Stimulated activated CD8-positive, alpha-beta memory T cell treated with anti-CD3 and anti-CD28 coated beads, Interleukin-12 subunit alpha, Interleukin-12 subunit beta, amount 100 ng/mL, for 4 hours (primary cell): ENCODE results near the gene MYL9.
"Not testable (repeated sequence)": the region's sequence is repeated elsewhere in the genome, so short reads cannot be mapped to it uniquely, and the experiment has no call there.

Experiments used
- DNase-seq: peaks from one replicate; pipeline ENCODE4 v3.0.0-alpha.2; 2020; ENCODE audit warnings: low read depth

MYL9 gene

GRCh38 chr20:36549628-36549941, 8.3 kb downstream of the MYL9 start:
- DNase-seq = no peak

GRCh38 chr20:36549942-36550789, 8.8 kb downstream of the MYL9 start:
- no peak for DNase-seq

- no peak for DNase-seq
These were observed 9.5 kb downstream of the MYL9 start for GRCh38 chr20:36550790-36551299.

GRCh38 chr20:36555248-36555647, 13.9 kb downstream of the MYL9 start:
- DNase-seq = no peak

- DNase-seq = no peak
These were observed 21.4 kb downstream of the MYL9 start for GRCh38 chr20:36562724-36563123.

DNA sequence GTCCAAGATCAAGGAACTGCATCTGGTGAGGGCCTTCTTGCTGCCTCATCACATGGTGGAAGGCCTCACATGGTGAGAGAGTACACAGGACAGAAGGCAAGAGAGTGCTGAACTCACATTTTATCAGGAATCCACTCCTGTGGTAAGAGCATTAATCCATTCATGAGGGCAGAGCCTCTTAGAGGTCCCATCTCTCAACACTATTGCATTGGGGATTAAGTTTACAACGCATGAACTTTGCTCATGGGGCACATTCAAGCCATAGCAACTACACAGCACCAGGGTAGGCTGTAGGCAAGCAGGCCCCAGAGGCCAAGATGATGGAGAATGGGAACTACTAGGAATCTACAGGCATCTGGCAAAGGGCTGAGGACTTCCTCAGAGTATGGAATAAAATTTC, 22.1 kb downstream of the MYL9 start:
- no peak for DNase-seq

GRCh38 chr20:36564078-36564725, 22.9 kb downstream of the MYL9 start:
- not testable (repeated sequence) for DNase-seq

GRCh38 chr20:36564726-36565121, 23.4 kb downstream of the MYL9 start:
- DNase-seq = not testable (repeated sequence)

DNA sequence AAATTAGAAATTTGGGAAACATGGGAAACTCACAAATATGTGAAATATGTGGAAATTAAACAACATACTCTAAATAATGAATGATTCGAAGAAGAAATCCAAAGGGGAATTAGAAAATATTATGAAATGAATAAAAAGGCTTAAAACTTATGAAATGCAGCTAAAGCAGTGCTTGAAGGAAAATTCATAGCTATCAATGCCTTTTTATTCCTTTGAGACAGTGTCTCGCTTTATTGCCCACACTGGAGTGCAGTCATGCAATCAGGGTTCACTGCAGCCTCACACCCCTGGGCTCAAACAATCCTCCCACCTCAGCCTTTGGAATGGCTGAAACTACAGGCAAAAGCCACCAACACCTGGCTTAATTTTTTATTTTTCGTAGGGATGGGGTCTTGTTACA, 24.2 kb downstream of the MYL9 start:
- DNase-seq = no peak

- DNase-seq = no peak
These were observed 28.6 kb downstream of the MYL9 start for GRCh38 chr20:36569847-36570429.

DNA sequence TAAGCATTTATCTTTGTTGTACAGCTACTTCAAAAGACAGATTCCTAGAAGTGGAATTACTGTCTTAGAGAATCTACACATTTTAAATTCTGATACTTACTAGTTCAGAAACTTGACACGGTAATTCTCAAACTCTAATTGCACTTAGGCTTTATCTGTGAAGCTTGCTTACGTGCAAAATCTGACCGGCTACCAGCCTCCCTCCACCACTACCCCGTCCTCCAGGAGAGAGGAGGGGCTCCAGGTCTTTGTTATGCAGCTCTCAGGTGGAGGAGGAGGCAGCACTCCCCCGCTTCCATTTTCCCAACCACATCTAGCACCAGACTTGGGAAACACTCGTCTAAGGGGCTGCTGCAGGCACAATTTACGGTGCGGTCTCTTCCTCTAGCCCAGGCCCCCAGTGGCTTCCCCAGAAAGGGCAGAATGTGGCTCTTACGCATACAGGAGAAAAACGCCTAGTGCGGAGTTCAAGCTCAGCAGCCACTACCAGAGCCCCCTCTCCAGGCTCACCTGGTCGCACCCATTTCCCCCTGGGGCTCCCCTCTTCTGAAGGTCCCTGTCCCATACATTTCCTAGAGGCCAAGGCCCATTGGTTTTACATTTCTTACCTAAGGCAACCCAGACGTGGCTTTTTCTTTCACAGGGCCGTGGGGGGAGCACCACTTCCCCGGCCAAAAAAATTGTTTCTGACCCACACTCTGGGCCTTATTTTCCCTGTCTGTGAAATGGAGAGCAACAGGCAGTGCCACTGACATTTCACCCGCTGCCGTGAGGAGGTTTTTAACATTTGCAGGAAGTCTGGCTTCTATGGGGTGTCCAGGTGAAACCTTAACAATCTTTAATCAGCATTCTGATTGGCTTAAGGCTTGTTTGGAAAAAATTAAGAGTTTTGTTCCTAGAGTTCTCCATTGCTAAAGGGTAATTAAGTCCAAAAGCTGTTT, 30.5 kb downstream of the MYL9 start:
- no peak for DNase-seq

DNA sequence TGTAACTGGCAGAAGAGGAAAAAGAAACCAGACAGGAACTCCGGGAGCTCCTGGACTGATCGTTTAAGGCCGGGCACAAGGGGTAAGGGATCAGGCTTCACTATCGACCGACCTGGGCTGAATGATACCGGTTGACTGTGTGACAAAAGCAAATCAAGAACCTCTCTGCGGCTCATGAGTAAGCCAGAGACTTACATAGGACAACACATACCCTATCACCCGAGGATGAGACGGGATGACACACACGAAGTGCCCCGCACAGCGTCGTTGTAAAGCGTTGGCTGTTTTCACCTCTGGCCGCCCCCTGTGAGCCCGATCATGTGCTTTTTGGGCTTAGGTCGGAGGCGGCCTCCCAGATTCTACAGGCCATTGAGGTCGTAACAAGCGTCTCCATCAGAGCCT, 31.4 kb downstream of the MYL9 start:
- DNase-seq = peak; percentile 52

DNA sequence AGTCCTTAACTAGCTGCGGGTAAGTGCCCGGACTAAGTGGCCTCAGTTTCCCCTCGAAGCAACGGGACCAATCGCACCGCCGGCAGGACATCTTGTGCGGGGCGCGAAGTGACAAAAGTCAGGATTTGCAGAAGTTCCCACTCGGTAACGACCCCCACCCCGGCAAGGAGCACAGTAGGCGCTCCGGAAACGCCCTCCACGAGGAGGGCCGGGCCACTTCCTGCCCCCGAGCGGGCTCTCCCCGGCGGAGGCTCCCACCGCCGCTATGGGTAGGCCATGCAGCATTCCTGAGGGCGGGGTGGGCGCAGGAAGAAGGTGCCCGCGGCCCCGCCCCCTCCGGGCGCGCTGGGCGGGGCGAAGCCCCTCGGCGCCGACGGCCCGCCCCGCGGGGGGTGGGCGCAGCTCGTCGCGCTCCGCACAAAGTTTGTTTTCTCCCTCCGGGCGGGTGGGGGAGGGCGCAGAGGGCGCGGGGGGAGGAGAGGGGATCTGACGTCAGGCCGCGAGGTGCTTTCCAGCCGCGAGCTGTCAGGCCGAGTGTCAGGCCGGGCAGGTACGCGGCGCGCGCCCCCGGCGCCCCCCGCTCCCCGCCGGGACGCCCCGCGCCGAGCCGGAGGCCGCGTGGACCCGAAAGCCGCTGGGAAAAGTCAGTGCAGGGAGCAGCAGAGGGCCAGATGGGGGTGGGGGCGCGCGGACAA, 31.9 kb downstream of the MYL9 start, which contains the start of gene TGIF2:
Gene TGIF2, plus strand, starts transcription at position 495 of the 695 bp plus-strand sequence. CDS start 5,178 bp downstream, outside the sequence.
- peak; percentile 90 for DNase-seq

DNA sequence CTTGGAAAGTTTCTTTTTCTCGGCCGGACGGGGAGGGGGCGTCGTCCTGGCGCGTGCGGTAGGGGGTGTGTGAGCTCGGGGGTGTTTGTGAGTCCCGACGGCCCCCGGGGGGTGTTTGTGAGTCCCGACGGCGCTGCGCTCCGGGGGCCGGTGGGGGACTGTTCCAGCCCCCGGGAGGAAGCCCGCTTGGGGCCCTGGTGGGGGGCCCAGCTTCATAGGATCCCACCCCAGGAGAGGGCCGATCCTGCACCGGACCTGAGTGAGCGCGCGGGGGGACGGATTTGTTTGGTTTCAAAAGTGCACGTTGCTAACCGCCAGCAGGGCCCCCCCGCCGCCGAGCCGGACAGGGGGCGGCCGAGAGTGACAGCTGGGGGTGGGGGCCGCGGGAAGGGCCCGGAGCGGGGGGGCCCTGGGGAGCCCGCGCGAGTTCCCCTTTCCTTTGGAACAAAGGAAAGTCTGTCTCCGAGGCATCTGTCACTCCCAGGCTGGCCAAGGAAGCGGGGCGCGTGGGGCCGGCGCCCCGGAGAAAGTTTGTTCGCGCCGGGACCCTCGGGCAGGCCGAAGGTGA, 32.6 kb downstream of the MYL9 start:
- peak; percentile 23 for DNase-seq

DNA sequence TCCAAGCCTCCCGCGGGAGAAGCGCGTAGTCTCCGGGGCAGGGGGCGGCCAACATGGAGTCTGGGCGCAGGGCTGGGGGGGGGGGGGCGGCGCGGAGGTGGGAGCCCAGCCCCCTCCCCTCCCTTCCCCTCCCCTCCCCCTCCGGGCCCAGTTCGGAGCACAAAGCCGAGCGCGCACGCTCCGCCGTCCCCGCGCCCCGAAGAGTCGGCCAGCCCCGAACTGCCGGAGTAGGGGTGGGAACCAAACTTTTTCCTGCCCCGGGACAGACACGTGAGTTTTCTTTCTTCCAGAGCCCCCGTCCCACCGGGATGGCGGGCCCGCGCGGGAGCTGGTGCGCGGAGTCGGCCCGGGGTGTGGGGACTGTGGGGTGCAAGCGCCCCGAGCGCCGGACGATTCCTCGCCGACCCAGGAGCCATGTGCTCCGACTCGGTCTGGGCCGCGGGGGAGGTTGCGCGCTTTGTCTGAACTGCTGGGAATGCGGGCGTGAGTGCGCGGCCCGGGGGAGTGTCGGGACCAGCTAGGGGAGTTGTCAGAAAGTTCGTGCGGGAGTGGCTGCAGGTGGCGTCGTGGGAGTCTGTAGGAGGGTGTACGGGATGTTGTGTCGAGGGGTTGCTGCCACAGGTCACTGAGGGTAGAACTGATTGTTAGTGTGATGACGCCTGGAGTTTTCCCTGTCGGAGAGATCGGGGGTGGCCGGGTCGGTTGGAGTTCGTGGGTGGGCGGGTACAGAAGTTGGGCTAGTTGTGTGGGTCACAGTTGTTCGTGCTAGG, 33.2 kb downstream of the MYL9 start:
- DNase-seq = peak; percentile 38

GRCh38 chr20:36576081-36576445, 34.7 kb downstream of the MYL9 start:
- no peak for DNase-seq

DNA sequence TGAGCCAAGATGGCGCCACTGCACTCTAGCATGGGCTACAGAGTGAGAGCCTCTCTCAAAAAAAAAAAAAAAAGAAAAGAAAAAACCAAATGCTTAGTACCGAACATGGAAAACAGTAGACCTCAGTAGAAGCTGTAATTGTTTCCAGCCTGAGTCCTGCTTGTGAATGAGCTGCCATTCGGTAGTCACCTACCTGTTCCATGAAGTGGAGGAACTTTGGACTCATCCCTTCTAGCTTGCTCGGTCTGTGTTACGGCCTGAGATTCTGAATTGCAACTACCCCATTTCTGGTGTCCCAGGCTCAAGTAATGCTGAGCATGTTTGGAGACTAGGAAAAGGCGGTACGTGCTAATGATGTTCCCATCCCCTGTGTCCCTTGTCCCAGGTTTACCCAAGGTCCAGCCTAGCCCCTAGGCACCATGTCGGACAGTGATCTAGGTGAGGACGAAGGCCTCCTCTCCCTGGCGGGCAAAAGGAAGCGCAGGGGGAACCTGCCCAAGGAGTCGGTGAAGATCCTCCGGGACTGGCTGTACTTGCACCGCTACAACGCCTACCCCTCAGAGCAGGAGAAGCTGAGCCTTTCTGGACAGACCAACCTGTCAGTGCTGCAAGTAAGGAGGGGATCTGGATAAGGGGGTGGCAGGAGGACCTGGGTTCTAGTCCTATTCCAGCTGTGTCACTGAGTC, 37.2 kb downstream of the MYL9 start:
- DNase-seq = no peak

GRCh38 chr20:36579996-36580545, 38.8 kb downstream of the MYL9 start:
- no peak for DNase-seq

DNA sequence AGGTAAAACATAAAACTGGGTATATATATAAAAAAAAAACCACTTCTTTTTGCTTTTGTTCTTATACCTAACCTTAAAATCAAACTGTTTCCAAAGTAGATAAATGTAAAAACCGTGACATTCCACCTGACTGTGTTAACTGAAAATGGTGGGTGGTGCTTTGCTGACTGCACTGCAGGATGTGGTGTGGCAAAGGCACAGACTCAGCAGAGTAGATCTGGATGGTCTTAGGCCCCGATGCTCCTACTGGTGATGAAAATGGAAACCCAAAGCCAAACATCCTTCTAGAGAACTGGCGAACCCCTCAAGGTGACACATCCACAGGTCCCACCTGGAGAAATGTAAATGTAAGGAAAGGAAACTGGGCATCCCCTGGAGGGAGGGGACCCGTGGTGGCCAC, 41.0 kb downstream of the MYL9 start:
- no peak for DNase-seq
